Heart right ventricle (tissue), 16 donors: ENCODE data around the gene PSG11. TPM values are rescaled to one million over a fixed set of nuclear protein-coding genes. Genes with fewer than 3 reads are reported as not detected.
"Not testable (repeated sequence)": the region's sequence is repeated elsewhere in the genome, so short reads cannot be mapped to it uniquely, and the experiment has no call there.

Experiments
- ATAC-seq, 8 donors: fragments of 200-7000 bp; cut with Tn5 transposase; one replicate each; pipeline ENCODE4 v1.9.1; 2020; ENCODE audit warnings: mild to moderate bottlenecking in 8 of 8, moderate library complexity in 8 of 8, moderate number of reproducible peaks in 1 of 8
- DNase-seq, 2 donors: peaks; one replicate each; pipeline ENCODE4 v3.0.0-alpha.2; 2020
- H3K27ac ChIP-seq, 10 donors: fragments of 200-600 bp; sonication (generic) in 2 of 10; one replicate each; pipeline versions ENCODE4 v1.5.0 to v1.8.0; 2020 to 2022; ENCODE audit warnings: mild to moderate bottlenecking in 3 of 10
- H3K27me3 ChIP-seq, 7 donors: fragments of 200-600 bp; one replicate each; pipeline ENCODE4 v1.8.0; 2021 to 2022; ENCODE audit warnings: mild to moderate bottlenecking in 2 of 7
- H3K36me3 ChIP-seq, 9 donors: fragments of 200-600 bp; sonication (generic) in 1 of 9; one replicate each; pipeline versions ENCODE4 v1.5.0 to v1.8.0; 2020 to 2022; ENCODE audit warnings: mild to moderate bottlenecking in 2 of 9
- H3K4me1 ChIP-seq, 9 donors: fragments of 200-600 bp; sonication (generic) in 1 of 9; one replicate each; pipeline versions ENCODE4 v1.5.0 to v1.8.0; 2020 to 2022; ENCODE audit warnings: mild to moderate bottlenecking in 4 of 9
- H3K4me3 ChIP-seq, 10 donors: fragments of 200-600 bp; sonication (generic) in 2 of 10; one replicate each; pipeline versions ENCODE4 v1.5.0 to v1.8.0; 2020 to 2022; ENCODE audit warnings: mild to moderate bottlenecking in 7 of 10, moderate library complexity in 2 of 10
- H3K9me3 ChIP-seq, 11 donors: fragments of 200-600 bp in 10 of 11; sonication (generic) in 2 of 11; one replicate each; pipeline versions ENCODE4 v1.5.0 to v1.8.0; 2013 to 2022; ENCODE audit warnings: mild to moderate bottlenecking in 2 of 11, control low read depth in 1 of 11, moderate library complexity in 1 of 11
- WGBS, 2 donors: extraction: QIAGEN DNeasy Blood & Tissue Kit; methylation state at CpG; one replicate each; pipeline ENCODE4 v1.1.7; 2013; ENCODE audit warnings: inconsistent platforms in 1 of 2; 5-methylcytosine and 5-hydroxymethylcytosine counted together
- intact Hi-C, 10 donors: fragments of 100-400 bp; cut with DNase I; formaldehyde crosslinking; loops; one replicate each; pipeline versions ENCODE4 v1.11.1 to v1.14.2; 2022
- polyA plus RNA-seq, 2 donors: library from polyadenylated mRNA; stranded (reverse); fragments of 200-250 nt; gene quantifications; one replicate each; pipeline ENCODE4 v1.2.3, GENCODE V29; 2013
- total RNA-seq, 10 donors: library from RNA; stranded (reverse); fragmentation: NEBNext Ultra II Directional in 3 of 10; extraction: Animal tissue kit (Norgen Biotek cat#: 25700) in 3 of 10; gene quantifications; one replicate each; pipeline versions ENCODE4 v1.2.1 to v1.2.4, GENCODE V29; 2021 to 2023
- TF ChIP-seq, protein P1 (sequence below), 9 donors: fragments of 200-600 bp; sonication (generic) in 2 of 9; IDR thresholded peaks; one replicate each; pipeline versions ENCODE4 v1.5.0 to v1.8.0; 2021 to 2022; ENCODE audit warnings: antibody characterized with exemption in 9 of 9, mild to moderate bottlenecking in 5 of 9, moderate library complexity in 1 of 9
- donor health status: Arrhythmogenic right ventricular cardiomyopathy.
- donor health status: ischemic (EF 13 %, LVEDD 7.1; RV severe dilation, severe dysfunction).
- donor health status: healthy with polysubstance abuse.
- donor health status: DM: no; HTN: yes; CAD: no.
- donor health status: DM: no; HTN: no; CAD: no.
- donor health status: ischemic (EF 25% LVEDD 6.9; RV normal size, moderate dysfunction).
- donor health status: ischemic (EF 25% LVEDD 5.7; RV mildly dilated, moderate dysfunction).
- donor health status: healthy.
- donor health status: DM: yes; HTN: yes; CAD: no.
- donor health status: Ischemic cardiomyopathy.
- donor health status: ischemic (EF 35%, LVEDD 5.7; RV mildly dilated, moderate dysfunction).
- donor health status: nonischemic (EF 11% LVEDD 7.7; RV severe dilation, severe dysfunction).
- donor health status: DM: yes; HTN: yes; CAD: no.
- donor health status: PGD.
- donor health status: ischemic (EF 29% LVEDD 5.4; RV normal size, mild dysfunction).
- donor health status: nonischemic (EF 23%, LVEDD 6.1; RV moderate dilation, normal function).

The PSG11 gene
- total and polyA plus RNA-seq, 12 donors = not detected

DNA sequence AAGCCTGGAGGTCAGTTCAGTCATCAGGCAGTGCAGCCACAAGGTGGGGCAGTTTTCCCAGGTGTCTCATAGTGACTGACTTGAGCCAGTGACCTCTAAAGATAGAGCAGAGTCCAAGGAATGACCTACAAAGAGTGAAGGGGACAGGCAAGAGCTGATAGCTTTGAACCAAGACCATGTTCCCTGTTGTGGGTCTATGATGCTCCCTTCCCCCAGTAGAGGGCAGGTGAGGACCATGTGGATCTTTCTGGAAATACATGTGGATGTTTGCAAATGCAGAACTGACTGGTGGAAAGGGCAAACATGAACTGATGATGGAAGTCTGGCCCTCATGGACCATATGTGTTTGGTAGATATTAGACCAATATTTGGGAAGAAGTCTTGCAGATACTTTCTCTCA lies 6.7 kb downstream of the PSG11 start:
- ATAC-seq, H3K27ac ChIP-seq, H3K9me3 ChIP-seq, H3K4me1 ChIP-seq, intact Hi-C loops, H3K27me3 ChIP-seq, DNase-seq, H3K36me3 ChIP-seq, H3K4me3 ChIP-seq: not testable (repeated sequence)
- TF ChIP-seq, protein P1, sequence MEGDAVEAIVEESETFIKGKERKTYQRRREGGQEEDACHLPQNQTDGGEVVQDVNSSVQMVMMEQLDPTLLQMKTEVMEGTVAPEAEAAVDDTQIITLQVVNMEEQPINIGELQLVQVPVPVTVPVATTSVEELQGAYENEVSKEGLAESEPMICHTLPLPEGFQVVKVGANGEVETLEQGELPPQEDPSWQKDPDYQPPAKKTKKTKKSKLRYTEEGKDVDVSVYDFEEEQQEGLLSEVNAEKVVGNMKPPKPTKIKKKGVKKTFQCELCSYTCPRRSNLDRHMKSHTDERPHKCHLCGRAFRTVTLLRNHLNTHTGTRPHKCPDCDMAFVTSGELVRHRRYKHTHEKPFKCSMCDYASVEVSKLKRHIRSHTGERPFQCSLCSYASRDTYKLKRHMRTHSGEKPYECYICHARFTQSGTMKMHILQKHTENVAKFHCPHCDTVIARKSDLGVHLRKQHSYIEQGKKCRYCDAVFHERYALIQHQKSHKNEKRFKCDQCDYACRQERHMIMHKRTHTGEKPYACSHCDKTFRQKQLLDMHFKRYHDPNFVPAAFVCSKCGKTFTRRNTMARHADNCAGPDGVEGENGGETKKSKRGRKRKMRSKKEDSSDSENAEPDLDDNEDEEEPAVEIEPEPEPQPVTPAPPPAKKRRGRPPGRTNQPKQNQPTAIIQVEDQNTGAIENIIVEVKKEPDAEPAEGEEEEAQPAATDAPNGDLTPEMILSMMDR (IDR thresholded peaks at IDR 0.05) = peak in 2 of 9 donors; percentile 5 to 22

DNA sequence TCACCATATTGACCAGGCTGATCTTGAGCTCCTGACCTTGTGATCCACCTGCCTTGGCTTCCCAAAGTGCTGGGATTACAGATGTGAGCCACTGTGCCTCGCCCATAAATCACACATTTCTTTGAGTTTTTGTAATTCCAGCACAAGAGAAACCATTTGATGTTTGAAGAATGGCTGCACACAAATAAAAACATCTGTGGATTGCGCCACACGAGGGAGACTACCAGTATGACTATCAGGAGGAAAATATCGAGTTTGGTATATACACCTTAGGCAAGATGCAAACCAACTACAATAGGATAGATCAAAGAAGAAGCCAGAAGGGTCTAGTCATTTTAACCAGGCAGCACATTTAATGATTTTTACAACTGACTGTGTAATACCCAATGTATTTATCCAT lies 20.4 kb downstream of the PSG11 start:
- 67% methylated on average over 4 of the region's 4 CpGs for WGBS, 2 donors
- H3K27ac ChIP-seq, intact Hi-C loops: not testable (repeated sequence)

DNA sequence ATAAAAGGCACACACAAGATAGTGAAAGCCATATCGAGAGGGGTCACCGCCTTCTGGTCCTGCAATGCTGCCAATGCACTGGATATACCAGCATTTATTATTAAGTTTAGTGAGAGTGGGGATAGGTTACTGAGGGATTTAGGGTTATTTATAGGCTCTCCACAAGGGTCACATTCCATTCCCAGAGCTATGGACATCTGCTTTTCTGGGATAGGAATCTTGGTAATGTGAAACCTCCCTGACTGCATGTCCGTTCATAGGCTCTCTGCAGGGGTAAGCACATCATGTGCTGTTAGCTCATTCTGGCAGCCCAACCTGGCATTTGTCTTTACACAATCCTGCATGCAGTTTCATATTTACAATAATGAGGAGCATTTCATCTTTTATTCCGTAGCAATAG lies 21.4 kb downstream of the PSG11 start:
- intact Hi-C loops, H3K36me3 ChIP-seq, H3K4me3 ChIP-seq, H3K27me3 ChIP-seq, H3K9me3 ChIP-seq, ATAC-seq: not testable (repeated sequence)
- WGBS, 2 donors = 48% methylated on average over 4 of the region's 4 CpGs
- Histone ChIP-seq H3K27ac (peak overlapping the region in 6 of 10 donors; percentile 49 to 77 (median 60)), H3K4me1 (peaks cover 0 to 10% (median 0%) of the 10 kb centered on the region in 9 donors)
- DNase-seq = peak in 1 of 2 donors; percentile 40

More for the DNA sequence above, 20.4 kb downstream of the PSG11 start:
- ATAC-seq, H3K27me3 ChIP-seq, H3K9me3 ChIP-seq, H3K36me3 ChIP-seq, DNase-seq, H3K4me3 ChIP-seq: not testable (repeated sequence)
- H3K4me1 ChIP-seq = peaks cover 0 to 10% (median 0%) of the 10 kb centered on the region in 9 donors

DNA sequence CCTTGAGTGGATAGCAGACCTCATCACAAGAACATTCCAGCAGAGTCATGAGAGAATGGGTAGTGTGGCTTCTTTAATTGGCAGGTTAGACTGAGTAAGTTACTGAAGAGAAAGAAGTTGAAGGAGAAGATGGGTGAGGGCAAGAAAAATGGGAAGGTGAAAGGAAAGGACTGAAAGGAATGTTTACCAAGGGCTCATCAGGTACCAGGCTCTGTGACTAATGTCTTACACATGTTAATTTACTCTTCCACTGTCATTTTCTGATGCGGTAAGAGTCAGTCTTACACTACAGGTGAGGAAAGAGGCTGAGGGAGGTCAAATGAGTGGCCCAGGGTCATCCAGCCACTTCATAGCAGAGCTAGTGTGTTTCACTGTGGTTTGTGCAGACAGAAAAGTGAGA lies 22.6 kb downstream of the PSG11 start:
- DNase-seq, H3K9me3 ChIP-seq, ATAC-seq, intact Hi-C loops, H3K36me3 ChIP-seq, H3K27me3 ChIP-seq, H3K4me3 ChIP-seq: not testable (repeated sequence)
- 71 to 74% methylated on average over 1 of the region's 1 CpG for WGBS, 2 donors
- H3K27ac ChIP-seq = peak overlapping the region in 1 of 10 donors; percentile 77
- peaks cover 0 to 10% (median 0%) of the 10 kb centered on the region in 9 donors for H3K4me1 ChIP-seq

DNA sequence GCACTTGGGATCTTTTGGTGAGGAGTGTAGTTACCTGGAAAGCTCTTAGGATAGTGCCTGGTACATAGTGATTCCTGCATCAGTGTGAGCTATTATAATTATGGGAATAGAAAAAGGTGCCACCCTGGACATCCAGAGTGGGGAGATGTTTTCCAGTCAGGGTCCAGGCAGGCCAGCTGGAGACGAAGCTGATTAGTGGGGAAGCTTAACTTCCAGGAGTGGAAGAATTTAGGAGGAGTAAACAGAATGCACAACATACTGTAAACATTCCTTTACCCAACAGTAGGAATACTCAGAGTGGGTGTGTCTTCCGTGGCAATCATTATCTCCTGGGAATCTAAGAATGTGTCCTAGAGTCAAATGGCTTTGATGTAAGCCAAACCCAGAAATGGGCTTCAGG lies 23.3 kb downstream of the PSG11 start:
- H3K36me3 ChIP-seq, ATAC-seq, H3K27me3 ChIP-seq, DNase-seq, intact Hi-C loops, H3K4me3 ChIP-seq, H3K9me3 ChIP-seq, H3K27ac ChIP-seq: not testable (repeated sequence)
- WGBS, 2 donors = 45 to 56% methylated on average over 2 of the region's 2 CpGs
- H3K4me1 ChIP-seq = peaks cover 0 to 10% (median 0%) of the 10 kb centered on the region in 9 donors

DNA sequence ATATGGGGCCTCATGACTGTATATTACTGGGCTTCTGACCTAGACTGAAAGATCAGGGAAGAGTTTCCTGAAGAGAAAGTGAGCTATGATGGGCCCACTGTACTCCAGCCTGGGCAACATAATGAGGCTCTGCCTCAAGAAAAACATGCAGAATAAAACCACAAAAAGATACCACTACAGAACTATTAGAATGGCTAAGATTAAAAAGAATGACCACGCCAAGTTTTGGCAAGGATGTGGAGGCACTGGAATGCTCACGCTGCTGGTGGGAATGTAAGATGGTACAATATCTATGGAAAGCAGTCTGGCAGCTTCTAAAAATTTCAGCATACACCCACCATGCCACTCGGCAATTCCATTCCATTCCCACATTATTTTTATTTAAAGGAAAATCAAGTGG lies 30.1 kb downstream of the PSG11 start:
- H3K4me3 ChIP-seq, intact Hi-C loops, H3K27me3 ChIP-seq, ATAC-seq, H3K9me3 ChIP-seq, H3K36me3 ChIP-seq, DNase-seq, H3K4me1 ChIP-seq, H3K27ac ChIP-seq: not testable (repeated sequence)
- WGBS, 2 donors = 81 to 83% methylated on average over 3 of the region's 3 CpGs

DNA sequence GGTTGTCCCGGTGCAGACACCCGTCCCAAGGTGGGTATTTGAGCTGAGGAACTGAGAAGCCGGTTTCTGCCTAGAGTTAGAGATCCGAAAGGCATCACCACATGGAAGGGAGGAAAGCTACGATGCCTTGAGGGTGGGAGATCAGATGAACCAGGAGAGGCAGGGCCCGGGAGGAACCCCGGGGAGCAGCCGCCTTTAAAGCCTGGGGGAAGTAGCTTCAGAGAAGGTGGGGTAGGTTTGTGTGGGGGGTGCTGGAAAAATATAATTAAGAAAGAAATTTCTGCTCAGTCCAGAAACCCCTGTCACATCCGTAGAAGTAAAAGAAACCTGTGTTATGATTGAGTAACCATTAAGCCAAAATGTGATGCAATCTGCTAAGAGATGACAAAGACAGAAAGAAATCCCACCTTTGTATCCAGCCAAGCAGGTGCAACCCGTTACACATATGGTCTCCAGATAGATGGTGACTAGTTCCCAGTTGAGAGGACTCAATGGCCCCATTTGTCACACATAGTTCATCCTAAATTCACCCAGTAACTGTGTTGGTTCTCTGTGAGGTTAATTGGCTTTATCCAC lies 34.2 kb downstream of the PSG11 start:
- intact Hi-C loops, H3K4me3 ChIP-seq, ATAC-seq, H3K27ac ChIP-seq, DNase-seq, H3K4me1 ChIP-seq, H3K36me3 ChIP-seq, H3K27me3 ChIP-seq, H3K9me3 ChIP-seq: not testable (repeated sequence)
- WGBS, 2 donors = 69 to 73% methylated on average over 10 of the region's 10 CpGs
